NCI-H1048 (cell line): ENCODE measurements around the gene RABL6.
"Not testable (repeated sequence)": the region's sequence is repeated elsewhere in the genome, so short reads cannot be mapped to it uniquely, and the experiment has no call there.

Source experiments
- DNase-seq: peaks from one replicate; lab custom pipeline; 2025; lab: John Stamatoyannopoulos, UW

Gene RABL6

GRCh38 chr9:136795000-136795348 is 12.8 kb upstream of the RABL6 start:
- DNase-seq = no peak

DNA sequence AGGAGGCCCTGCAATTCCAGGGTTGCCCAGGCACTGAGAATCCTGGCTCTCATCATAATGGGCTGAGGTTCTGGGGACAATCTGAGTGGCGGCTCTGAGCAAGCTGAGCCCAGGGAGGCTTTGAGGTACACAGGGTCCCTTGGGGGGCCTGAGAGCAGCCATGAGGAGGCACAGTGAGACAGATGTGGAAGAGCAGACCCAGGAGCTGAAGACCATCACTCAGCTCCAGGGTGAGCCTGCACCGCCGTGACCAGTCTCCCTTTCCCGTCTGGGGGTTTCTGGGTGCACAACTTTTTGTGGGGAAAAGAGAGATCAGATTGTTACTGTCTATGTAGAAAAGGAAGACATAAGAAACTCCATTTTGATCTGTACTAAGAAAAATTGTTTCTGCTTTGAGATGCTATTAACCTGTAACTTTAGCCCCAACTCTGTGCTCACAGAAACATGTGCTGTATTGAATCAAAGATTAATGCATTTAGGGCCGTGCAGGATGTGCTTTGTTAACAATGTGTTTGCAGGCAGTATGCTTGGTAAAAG is 11.4 kb upstream of the RABL6 start, which contains the start of gene CCDC183:
Gene CCDC183 (plus strand): TSS at position 101 of the 537 bp plus-strand sequence. CDS start 60 bp downstream, at position 161.
- DNase-seq = no peak

- not testable (repeated sequence) for DNase-seq
Observed at GRCh38 chr9:136796775-136797347, 10.9 kb upstream of the RABL6 start.

DNA sequence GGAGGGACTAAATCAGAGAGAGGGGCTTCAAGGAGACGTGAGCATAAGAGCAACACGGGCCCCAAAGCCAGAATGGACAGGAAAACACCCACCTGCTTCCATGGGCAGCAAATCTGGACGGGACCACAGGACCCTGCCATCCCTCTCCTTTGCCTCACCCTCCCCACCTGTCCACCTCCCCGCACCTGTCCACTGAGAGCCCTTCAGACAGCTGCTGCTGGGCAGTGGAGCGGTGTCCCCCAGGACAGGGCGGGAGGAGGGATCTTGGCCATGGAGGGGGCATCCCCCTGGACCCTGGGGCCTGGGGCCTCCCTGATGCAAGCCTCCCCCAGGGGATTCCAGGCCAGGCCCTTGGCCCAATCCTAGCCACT is 9.1 kb upstream of the RABL6 start:
- no peak for DNase-seq

- DNase-seq = no peak
Observed at GRCh38 chr9:136799079-136799853, 8.5 kb upstream of the RABL6 start.

GRCh38 chr9:136799854-136800657 is 7.7 kb upstream of the RABL6 start:
- DNase-seq = peak; percentile 83

DNA sequence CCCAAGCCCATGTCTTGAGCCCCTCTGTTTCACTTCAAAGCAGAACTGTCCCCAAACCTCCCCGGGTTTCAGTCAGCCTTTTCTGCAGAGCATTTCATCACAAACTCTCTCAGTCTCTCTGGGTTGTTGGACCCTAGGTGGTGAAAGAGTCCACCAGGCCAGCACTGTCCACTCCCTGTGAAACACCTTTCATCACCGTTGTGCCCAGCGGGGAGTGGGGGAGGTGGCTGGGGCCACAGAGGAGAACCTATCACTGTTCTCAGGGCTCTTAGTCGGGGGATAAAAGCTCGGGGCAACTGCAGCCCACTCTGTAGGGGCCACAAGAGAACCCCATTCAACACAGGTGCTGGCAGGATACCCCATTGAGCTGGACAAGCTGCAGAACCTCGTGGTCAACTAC is 5.4 kb upstream of the RABL6 start:
- no peak for DNase-seq

- DNase-seq = not testable (repeated sequence)
Observed at GRCh38 chr9:136803009-136803550, 4.7 kb upstream of the RABL6 start.

GRCh38 chr9:136803551-136804508 is 3.9 kb upstream of the RABL6 start:
- no peak for DNase-seq

GRCh38 chr9:136804509-136805206 is 3.1 kb upstream of the RABL6 start:
- no peak for DNase-seq

DNA sequence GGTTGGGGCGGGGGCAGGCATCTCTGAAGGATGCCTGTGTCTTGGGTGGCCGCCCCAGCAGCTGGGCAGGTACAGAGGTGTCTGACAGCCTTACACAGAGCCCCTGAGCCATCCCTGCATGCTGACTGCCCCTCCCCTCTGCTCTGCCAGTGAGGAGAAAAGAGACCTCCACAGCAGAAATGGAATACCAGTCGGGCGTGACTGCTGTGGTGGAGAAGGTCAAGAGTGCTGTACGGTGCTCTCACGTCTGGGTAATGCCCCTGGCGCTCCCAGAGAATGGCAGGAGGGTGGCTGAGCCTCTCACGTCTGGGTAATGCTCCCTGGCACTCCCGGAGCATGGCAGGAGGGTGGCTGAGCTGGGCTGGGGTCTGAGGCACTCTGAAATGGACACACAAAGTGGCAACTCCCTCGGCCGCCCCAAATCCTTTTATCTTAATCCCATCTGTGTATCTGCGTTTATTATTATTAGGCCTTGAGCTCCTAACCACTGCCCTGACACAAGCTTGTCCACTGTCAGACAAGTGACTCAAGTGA is 2.5 kb upstream of the RABL6 start:
- no peak for DNase-seq

DNA sequence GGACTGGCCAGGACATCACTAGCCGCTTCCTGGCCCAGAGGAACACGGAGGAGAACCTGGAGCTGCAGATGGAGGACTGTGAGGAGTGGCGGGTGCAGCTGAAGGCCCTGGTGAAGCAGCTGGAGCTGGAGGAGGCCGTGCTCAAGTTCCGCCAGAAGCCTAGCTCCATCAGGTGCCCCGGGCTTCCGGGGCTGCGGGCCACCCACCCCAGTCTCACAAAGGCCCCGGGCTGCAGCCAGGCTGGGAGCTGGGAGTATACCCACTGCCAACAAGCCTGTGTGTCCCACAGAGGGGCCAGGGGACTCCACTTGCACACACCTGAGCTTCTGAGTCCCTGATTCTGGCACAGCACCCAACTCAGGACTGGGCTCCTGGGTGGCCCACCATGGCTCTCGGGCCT is 1.7 kb upstream of the RABL6 start:
- DNase-seq = no peak

GRCh38 chr9:136806631-136807201 is 1.0 kb upstream of the RABL6 start:
- DNase-seq = no peak

GRCh38 chr9:136808075-136808805 is 492 bp downstream of the RABL6 start:
- DNase-seq = no peak

- DNase-seq = no peak
Observed at GRCh38 chr9:136808806-136809158, 1.0 kb downstream of the RABL6 start.

- no peak for DNase-seq
Observed at GRCh38 chr9:136814725-136815421, 7.1 kb downstream of the RABL6 start.

GRCh38 chr9:136815422-136815782 is 7.7 kb downstream of the RABL6 start:
- DNase-seq = no peak

DNA sequence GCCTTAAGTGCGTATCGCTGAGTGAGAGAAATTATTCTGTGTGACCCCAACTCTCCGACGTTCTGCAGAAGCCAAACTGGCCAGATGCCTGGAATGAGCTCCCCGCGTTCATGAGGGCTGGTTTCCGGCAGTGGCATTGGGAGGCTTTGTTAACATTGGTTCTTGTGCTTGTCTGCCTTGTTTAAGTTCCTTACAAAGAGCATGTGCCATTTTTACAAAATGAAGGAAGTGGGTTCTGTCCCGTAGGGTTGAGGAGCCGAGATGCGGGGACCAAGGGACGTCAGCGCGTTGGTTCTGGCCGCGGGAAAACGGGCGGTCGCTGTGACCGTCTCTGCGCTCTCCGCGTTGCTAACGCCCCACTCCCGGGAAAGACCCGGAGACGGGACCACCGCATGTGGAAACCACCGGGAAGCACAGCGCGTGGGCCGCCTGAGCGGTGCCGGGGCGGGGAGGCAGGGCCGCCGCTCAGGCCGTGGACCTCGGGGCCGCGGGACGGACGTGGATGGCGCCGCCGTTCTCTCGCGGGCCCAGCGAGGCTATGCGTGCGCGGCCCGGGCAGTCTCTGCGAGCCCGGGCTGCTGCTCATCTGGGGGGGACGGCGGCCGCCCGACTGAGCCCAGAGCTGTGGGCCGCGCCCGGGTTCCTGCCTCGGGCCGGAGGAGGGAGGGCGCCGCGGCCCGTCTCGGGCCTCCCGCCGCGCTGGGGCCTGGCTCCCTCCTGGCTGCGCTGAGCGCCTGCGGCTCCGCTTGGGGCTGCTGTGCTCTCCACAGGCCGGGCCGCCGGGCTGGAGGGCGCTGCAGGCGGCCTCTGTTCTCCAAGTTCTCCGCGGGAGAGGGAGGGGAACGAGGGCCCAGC is 13.4 kb downstream of the RABL6 start:
- DNase-seq = no peak
